HEK293T (cell line): ENCODE data around the gene ANO10.

ENCODE experiments used
- BHLHE40 ChIP-seq: fragments of 450-650 bp; IDR thresholded peaks from 2 replicates; pipeline ENCODE4 v1.6.1; 2016; ENCODE audit warnings: mild to moderate bottlenecking, moderate library complexity, borderline replicate concordance
- FOXM1 ChIP-seq: fragments of 450-650 bp; IDR thresholded peaks from 2 replicates; pipeline ENCODE4 v1.6.1; 2017; ENCODE audit warnings: mild to moderate bottlenecking, borderline replicate concordance
- SP1 ChIP-seq: fragments of 450-650 bp; IDR thresholded peaks from 2 replicates; pipeline ENCODE4 v1.6.1; 2017
- SUZ12 ChIP-seq: fragments of 450-650 bp; IDR thresholded peaks from 2 replicates; pipeline ENCODE4 v1.6.1; 2016; ENCODE audit warnings: mild to moderate bottlenecking

DNA sequence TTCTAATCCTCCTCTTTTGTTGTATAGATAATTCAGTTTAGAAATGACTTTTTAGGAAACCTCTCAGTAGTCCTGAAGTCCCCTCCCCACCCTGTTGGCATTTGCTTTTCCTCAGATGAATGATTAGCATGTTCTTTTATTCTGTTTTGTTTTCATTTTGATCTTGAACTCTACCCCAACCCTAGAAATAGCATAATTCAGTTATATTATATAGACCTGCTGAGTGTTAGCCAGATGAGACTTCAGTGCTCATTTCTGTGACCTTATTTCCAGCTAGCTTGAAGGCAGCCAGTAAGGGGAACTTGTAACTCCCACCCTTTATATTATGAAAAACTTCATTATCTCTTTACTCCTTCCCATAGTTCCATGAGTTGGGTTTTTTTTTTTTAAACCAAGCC lies 294.2 kb downstream of the ANO10 start:
- TF ChIP-seq SUZ12 (no peak), BHLHE40 (no peak), FOXM1 (no peak), SP1 (no peak)
